Spleen (tissue), 11 donors: ENCODE measurements around the gene DIAPH1. TPM values are rescaled to one million over a fixed set of nuclear protein-coding genes. Genes with fewer than 3 reads are reported as not detected.

ENCODE experiments used
- DNase-seq: peaks from one replicate; pipeline ENCODE4 v3.0.0-alpha.2; 2020
- H3K27ac ChIP-seq, 8 donors: fragments of 200-600 bp; sonication (generic) in 7 of 8; 1 replicate in 4 of 8; 2 replicates in 4 of 8; pipeline versions ENCODE4 v1.5.0 to v1.8.0; 2016 to 2021; ENCODE audit warnings: inconsistent platforms in 4 of 8, mild to moderate bottlenecking in 4 of 8, moderate library complexity in 1 of 8
- H3K27me3 ChIP-seq, 7 donors: fragments of 200-600 bp; sonication (generic) in 6 of 7; replicated peaks in 1 of 7; 1 replicate in 4 of 7; 2 replicates in 3 of 7; pipeline versions ENCODE4 v1.5.0 to v1.8.0; 2016 to 2021; ENCODE audit warnings: inconsistent platforms in 3 of 7, mild to moderate bottlenecking in 1 of 7
- H3K36me3 ChIP-seq, 6 donors: fragments of 200-600 bp; sonication (generic) in 5 of 6; 1 replicate in 4 of 6; 2 replicates in 2 of 6; pipeline versions ENCODE4 v1.5.0 to v1.8.0; 2016 to 2021; ENCODE audit warnings: inconsistent platforms in 2 of 6
- H3K4me1 ChIP-seq, 6 donors: fragments of 200-600 bp; sonication (generic) in 5 of 6; 1 replicate in 3 of 6; 2 replicates in 3 of 6; pipeline versions ENCODE4 v1.5.0 to v1.8.0; 2016 to 2021; ENCODE audit warnings: inconsistent platforms in 3 of 6
- H3K4me3 ChIP-seq, 8 donors: fragments of 200-600 bp; sonication (generic) in 7 of 8; 1 replicate in 4 of 8; 2 replicates in 4 of 8; pipeline versions ENCODE4 v1.5.0 to v1.8.0; 2016 to 2021; ENCODE audit warnings: inconsistent platforms in 4 of 8, mild to moderate bottlenecking in 4 of 8, moderate library complexity in 2 of 8
- H3K9me3 ChIP-seq, 8 donors: fragments of 200-600 bp; sonication (generic) in 7 of 8; 1 replicate in 4 of 8; 2 replicates in 4 of 8; pipeline versions ENCODE4 v1.5.0 to v1.8.0; 2016 to 2021; ENCODE audit warnings: inconsistent platforms in 4 of 8
- POLR2A ChIP-seq, 3 donors: fragments of 450-650 bp; IDR thresholded peaks; one replicate each; pipeline ENCODE4 v1.5.1; 2017; ENCODE audit warnings: antibody characterized with exemption in 3 of 3, mild to moderate bottlenecking in 1 of 3
- POLR2AphosphoS5 ChIP-seq, 3 donors: sonication (generic); formaldehyde crosslinking; IDR thresholded peaks; one replicate each; pipeline ENCODE4 v1.5.1; 2017; ENCODE audit warnings: antibody characterized with exemption in 3 of 3
- WGBS, 5 donors: extraction: QIAGEN DNeasy Blood & Tissue Kit in 3 of 5; methylation state at CpG; one replicate each; pipeline versions ENCODE4 v1.1.5 to v1.1.7; 2013 to 2018; 5-methylcytosine and 5-hydroxymethylcytosine counted together
- intact Hi-C: fragments of 100-400 bp; cut with DNase I; formaldehyde crosslinking; loops from one replicate; pipeline ENCODE4 v1.15.0; 2023; ENCODE audit warnings: low total_unique reads
- polyA plus RNA-seq, 3 donors: library from polyadenylated mRNA; stranded (reverse); fragments of 200-250 nt; gene quantifications; one replicate each; pipeline ENCODE4 v1.2.1, GENCODE V29; 2013
- total RNA-seq, 7 donors: library from RNA; depleted of rRNA in 3 of 7; stranded (reverse); fragments of >200 nt in 3 of 7; fragmentation: NEBNext Ultra II Directional in 4 of 7; extraction: Animal tissue kit (Norgen Biotek cat#: 25700) in 4 of 7; gene quantifications; one replicate each; pipeline versions ENCODE4 v1.1.0 to v1.2.1, GENCODE V29; 2016 to 2021
- TF ChIP-seq, protein P1 (sequence below), 11 experiments: fragments of 200-600 bp in 7 of 11; fragments of 450-650 bp in 4 of 11; sonication (generic) in 4 of 11; IDR thresholded peaks in 8 of 11; conservative IDR thresholded peaks in 3 of 11; 1 replicate in 7 of 11; 2 replicates in 4 of 11; pipeline versions ENCODE4 v1.4.0 to v1.8.0; 2016 to 2021; ENCODE audit warnings: antibody characterized with exemption in 11 of 11, inconsistent platforms in 4 of 11, mild to moderate bottlenecking in 1 of 11
- donor health status: healthy with polysubstance abuse.
- donor health status: DM: no; HTN: no; CAD: no; lungs with moderate emphysema.
- donor health status: DM: no; HTN: no; CAD: no.
- donor health status: Bipolar disorder and iron deficiency.
- donor health status: healthy.
- donor health status: DM: no; HTN: no; CAD: no.
- donor health status: DM: yes; HTN: yes; CAD: no.

DIAPH1 gene
- total and polyA plus RNA-seq, 10 donors, result 35.4 to 123 (median 81.5) TPM

DNA sequence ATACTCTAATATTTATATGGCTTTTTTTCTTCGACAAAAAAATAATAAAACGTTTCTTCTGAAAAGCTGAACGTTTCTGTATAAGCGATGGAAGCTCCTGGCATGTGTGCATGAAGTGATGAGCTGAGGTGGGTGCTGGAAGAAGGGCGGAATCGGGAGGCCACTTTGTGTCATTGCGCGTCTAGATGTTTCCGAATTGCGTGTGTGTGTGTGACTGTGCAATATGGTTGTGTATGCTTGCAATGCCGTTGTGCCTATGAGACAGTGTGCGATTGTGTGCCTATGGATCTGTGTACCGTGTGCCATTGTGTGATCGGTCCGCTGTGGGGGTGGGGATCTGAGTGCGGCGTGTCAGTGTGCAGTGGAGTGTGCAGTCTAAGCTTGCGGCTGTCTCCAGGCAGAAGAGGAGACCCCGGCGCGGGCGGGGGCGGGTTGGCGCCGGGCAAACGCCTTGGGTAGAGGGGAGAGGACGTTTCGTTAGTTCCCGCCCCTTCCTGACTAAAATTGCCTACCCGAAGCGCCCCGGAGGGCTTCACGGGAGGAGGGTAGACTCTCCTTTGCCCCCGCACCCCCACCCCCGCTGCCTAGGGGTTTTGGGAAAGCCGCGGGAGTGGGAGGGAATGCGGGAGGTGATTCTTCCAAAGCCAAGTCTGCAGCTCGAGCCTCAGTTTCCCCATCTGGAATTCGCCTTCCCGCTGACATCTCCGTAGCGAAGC lies 105.7 kb downstream of the DIAPH1 start:
- H3K4me1 ChIP-seq, result peaks cover 16 to 98% (median 69%) of the 10 kb centered on the region in 6 donors
- no peaks in the 10 kb centered on the region for H3K9me3 ChIP-seq
- H3K36me3 ChIP-seq, result peaks cover 0 to 50% (median 23%) of the 10 kb centered on the region in 6 donors
- intact Hi-C loops, result no loop called here
- H3K27ac ChIP-seq, result peak overlapping the region; percentile 36 to 87 (median 82)
- H3K4me3 ChIP-seq, result peak overlapping the region; percentile 41 to 74 (median 54)
- peak; percentile 86 for DNase-seq
- peak; percentile 36 to 54 (median 37) for TF ChIP-seq POLR2AphosphoS5 (IDR thresholded peaks at IDR 0.05)
- TF ChIP-seq POLR2A (IDR thresholded peaks at IDR 0.05), result no peak
- no peaks in the 10 kb centered on the region for H3K27me3 ChIP-seq
- 2 to 9% (median 4%) methylated on average over 31 to 43 of the region's 43 CpGs for WGBS, 5 donors

DNA sequence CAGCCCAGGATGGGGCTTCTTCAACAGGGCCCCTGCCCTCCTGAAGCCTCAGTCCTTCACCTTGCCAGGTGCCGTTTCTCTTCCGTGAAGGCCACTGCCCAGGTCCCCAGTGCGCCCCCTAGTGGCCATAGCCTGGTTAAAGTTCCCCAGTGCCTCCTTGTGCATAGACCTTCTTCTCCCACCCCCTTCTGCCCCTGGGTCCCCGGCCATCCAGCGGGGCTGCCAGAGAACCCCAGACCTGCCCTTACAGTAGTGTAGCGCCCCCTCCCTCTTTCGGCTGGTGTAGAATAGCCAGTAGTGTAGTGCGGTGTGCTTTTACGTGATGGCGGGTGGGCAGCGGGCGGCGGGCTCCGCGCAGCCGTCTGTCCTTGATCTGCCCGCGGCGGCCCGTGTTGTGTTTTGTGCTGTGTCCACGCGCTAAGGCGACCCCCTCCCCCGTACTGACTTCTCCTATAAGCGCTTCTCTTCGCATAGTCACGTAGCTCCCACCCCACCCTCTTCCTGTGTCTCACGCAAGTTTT lies 106.3 kb downstream of the DIAPH1 start:
- TF ChIP-seq, protein P1, sequence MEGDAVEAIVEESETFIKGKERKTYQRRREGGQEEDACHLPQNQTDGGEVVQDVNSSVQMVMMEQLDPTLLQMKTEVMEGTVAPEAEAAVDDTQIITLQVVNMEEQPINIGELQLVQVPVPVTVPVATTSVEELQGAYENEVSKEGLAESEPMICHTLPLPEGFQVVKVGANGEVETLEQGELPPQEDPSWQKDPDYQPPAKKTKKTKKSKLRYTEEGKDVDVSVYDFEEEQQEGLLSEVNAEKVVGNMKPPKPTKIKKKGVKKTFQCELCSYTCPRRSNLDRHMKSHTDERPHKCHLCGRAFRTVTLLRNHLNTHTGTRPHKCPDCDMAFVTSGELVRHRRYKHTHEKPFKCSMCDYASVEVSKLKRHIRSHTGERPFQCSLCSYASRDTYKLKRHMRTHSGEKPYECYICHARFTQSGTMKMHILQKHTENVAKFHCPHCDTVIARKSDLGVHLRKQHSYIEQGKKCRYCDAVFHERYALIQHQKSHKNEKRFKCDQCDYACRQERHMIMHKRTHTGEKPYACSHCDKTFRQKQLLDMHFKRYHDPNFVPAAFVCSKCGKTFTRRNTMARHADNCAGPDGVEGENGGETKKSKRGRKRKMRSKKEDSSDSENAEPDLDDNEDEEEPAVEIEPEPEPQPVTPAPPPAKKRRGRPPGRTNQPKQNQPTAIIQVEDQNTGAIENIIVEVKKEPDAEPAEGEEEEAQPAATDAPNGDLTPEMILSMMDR (IDR thresholded peaks at IDR 0.05 in 8 of 11, conservative IDR thresholded peaks at IDR 0.05 in 3 of 11), result peak; percentile 53 to 90 (median 81)
- no peak for TF ChIP-seq POLR2A (IDR thresholded peaks at IDR 0.05)
- TF ChIP-seq POLR2AphosphoS5 (IDR thresholded peaks at IDR 0.05), result peak; percentile 37 to 50 (median 41)
- intact Hi-C loops, result no loop called here
- no peaks in the 10 kb centered on the region for H3K9me3 ChIP-seq
- peak; percentile 96 for DNase-seq
- peaks cover 16 to 98% (median 74%) of the 10 kb centered on the region in 6 donors for H3K4me1 ChIP-seq
- peak overlapping the region; percentile 41 to 74 (median 54) for H3K4me3 ChIP-seq
- H3K27me3 ChIP-seq, result no peaks in the 10 kb centered on the region
- H3K27ac ChIP-seq, result peak overlapping the region; percentile 36 to 87 (median 82)
- peaks cover 0 to 44% (median 19%) of the 10 kb centered on the region in 6 donors for H3K36me3 ChIP-seq
- 3 to 9% (median 5%) methylated on average over 28 of the region's 28 CpGs for WGBS, 5 donors

DNA sequence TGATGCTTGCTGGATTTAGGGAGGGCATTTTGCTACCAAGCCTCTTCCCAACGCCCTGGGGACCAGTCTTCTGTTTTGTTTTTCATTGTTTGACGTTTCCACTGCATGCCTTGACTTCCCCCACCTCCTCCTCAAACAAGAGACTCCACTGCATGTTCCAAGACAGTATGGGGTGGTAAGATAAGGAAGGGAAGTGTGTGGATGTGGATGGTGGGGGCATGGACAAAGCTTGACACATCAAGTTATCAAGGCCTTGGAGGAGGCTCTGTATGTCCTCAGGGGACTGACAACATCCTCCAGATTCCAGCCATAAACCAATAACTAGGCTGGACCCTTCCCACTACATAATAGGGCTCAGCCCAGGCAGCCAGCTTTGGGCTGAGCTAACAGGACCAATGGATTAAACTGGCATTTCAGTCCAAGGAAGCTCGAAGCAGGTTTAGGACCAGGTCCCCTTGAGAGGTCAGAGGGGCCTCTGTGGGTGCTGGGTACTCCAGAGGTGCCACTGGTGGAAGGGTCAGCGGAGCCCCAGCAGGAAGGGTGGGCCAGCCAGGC lies 107.0 kb downstream of the DIAPH1 start:
- intact Hi-C loops, result no loop called here

DNA sequence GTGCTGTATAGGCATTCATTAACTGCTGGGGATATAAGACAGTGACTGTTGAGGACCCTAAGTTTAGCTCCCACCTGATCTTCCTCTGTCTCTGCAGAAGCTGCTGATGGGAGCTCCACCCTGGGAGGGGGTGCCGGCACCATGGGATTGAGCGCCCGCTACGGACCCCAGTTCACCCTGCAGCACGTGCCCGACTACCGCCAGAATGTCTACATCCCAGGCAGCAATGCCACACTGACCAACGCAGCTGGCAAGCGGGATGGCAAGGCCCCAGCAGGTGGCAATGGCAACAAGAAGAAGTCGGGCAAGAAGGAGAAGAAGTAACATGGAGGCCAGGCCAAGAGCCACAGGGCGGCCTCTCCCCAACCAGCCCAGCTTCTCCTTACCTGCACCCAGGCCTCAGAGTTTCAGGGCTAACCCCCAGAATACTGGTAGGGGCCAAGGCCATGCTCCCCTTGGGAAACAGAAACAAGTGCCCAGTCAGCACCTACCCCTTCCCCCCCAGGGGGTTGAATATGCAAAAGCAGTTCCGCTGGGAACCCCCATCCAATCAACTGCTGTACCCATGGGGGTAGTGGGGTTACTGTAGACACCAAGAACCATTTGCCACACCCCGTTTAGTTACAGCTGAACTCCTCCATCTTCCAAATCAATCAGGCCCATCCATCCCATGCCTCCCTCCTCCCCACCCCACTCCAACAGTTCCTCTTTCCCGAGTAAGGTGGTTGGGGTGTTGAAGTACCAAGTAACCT lies 107.8 kb downstream of the DIAPH1 start:
- H3K27ac ChIP-seq, result peak overlapping the region in 4 of 8 donors; percentile 7 to 87 (median 85)
- H3K4me3 ChIP-seq, result peak overlapping the region in 2 of 8 donors; percentile 26 to 62
- no peaks in the 10 kb centered on the region for H3K27me3 ChIP-seq
- no peak for TF ChIP-seq POLR2A (IDR thresholded peaks at IDR 0.05)
- TF ChIP-seq, protein P1 (IDR thresholded peaks at IDR 0.05 in 8 of 11, conservative IDR thresholded peaks at IDR 0.05 in 3 of 11), result no peak
- TF ChIP-seq POLR2AphosphoS5 (IDR thresholded peaks at IDR 0.05), result peak in 2 of 3 donors; percentile 16 to 56
- 79 to 92% (median 88%) methylated on average over 14 of the region's 14 CpGs for WGBS, 5 donors
- intact Hi-C loops, result no loop called here
- peaks cover 23 to 94% (median 73%) of the 10 kb centered on the region in 6 donors for H3K4me1 ChIP-seq
- peaks cover 0 to 30% (median 5%) of the 10 kb centered on the region in 6 donors for H3K36me3 ChIP-seq
- no peaks in the 10 kb centered on the region for H3K9me3 ChIP-seq
- DNase-seq, result no peak

More for the DNA sequence above, 107.0 kb downstream of the DIAPH1 start:
- Histone ChIP-seq H3K4me1 (peaks cover 20 to 98% (median 77%) of the 10 kb centered on the region in 6 donors), H3K27ac (peak overlapping the region in 7 of 8 donors; percentile 77 to 87 (median 82)), H3K9me3 (no peaks in the 10 kb centered on the region), H3K4me3 (peak overlapping the region in 5 of 8 donors; percentile 47 to 74 (median 54)), H3K27me3 (no peaks in the 10 kb centered on the region), H3K36me3 (peaks cover 0 to 38% (median 13%) of the 10 kb centered on the region in 6 donors)
- 61 to 77% (median 70%) methylated on average over 3 to 4 of the region's 4 CpGs for WGBS, 5 donors
- TF ChIP-seq POLR2A (IDR thresholded peaks at IDR 0.05), result no peak
- no peak for TF ChIP-seq POLR2AphosphoS5 (IDR thresholded peaks at IDR 0.05)
- DNase-seq, result no peak
